ENCODE data around the gene HRC.

Gene HRC

DNA sequence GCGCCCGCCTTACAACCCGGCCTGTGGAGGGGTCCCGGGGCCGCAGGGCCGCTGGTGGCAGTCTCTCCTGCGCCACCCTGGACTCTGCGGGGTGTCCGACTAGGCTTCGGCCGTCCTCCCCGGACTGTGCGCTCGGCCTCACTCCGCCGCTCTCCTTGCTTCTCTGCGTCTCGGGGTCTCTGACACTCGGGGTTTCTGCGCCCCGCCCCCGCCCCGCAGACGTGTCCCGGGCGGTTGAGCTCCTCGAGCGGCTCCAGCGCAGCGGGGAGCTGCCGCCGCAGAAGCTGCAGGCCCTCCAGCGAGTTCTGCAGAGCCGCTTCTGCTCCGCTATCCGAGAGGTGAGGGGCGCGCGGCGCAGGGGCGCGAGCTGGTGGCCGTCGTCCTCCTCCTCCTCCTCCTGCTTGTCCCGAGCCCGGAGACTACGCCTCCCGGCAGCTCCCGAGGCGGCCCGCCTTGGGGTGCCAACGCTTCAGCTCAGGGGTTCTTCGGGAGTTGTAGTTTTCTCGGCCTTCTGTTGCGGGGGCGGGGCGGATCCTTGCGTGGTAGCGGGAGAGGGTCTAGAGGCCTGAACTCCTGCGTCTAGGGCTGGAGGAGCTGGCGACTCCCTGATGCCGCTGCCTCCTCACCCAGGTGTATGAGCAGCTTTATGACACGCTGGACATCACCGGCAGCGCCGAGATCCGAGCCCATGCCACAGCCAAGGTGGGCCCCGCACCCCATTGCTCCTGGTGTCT lies 40.4 kb downstream of the HRC start:
- no peak for DNase-seq (ENCODE audit: low read depth, low spot score)

DNA sequence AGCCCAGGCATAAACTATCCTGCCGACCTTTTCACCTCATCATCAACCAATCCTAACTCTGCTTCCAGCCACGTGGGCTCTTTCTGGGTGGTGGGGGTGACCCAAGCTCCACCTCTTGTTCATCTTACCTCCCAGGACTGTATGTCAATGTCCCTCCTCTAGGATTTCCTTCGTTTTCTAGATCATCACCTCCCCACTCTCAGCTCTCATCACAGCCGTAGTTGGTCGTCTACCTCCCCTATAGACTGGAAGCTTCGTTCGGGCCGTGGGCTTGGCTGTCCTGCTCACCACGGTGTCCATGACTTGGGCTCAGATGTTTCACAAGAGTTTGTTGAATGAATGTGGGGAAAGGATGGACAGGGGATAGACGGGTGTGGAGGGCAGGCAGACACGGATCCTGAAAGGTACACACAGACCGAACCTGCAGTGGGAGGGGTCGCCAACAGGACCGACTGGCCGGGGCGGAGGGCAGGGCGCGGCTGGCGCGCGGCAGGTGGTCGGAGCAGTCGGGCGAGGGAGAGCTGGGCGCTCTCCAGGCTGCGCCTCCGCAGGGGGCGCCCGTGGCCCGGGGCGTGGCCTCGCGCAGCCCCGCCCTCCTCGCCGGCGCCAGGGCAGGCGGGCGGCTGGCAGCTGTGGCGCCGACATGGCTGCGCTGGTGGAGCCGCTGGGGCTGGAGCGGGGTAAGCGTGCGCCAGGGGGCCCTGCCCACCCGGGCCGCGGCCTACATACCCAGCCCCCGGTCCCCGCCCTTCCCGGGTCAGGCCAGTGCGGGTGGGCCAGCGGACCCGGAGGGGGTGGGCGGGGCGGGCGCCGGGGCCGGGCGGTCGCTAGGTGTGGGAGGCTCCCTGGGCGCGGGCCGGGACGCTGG lies 41.2 kb downstream of the HRC start, which contains the start of gene LIN7B:
LIN7B (plus strand) TSS at position 609 of the 868 bp plus-strand sequence; CDS start at position 644, 35 bp downstream.
- peak; percentile 46 for DNase-seq (ENCODE audit: low read depth, low spot score)

GRCh38 chr19:49111218-49111998 lies 43.8 kb downstream of the HRC start:
- DNase-seq (ENCODE audit: low read depth, low spot score) = no peak

DNA sequence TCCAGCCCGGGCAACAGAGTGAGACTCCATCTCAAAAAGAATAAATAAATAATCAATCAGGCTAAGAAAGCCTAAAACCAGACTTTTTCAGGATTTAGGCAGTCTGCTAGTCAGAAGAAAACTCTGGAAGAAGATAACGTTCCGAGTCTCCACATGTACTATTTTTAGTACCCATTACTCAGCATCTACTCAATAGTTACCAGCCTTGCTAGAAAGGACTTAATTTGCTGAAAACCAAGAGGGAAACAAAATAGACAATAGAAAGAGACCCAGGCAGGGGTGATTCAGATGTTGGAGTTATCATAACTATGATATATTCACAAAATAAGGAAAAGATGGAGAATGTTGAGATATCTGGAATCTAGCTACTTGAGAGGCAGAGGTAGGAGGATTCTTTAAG lies 44.6 kb downstream of the HRC start:
- no peak for DNase-seq (ENCODE audit: low read depth, low spot score)

GRCh38 chr19:49109569-49110233 lies 45.5 kb downstream of the HRC start:
- DNase-seq (ENCODE audit: low read depth, low spot score) = no peak

DNA sequence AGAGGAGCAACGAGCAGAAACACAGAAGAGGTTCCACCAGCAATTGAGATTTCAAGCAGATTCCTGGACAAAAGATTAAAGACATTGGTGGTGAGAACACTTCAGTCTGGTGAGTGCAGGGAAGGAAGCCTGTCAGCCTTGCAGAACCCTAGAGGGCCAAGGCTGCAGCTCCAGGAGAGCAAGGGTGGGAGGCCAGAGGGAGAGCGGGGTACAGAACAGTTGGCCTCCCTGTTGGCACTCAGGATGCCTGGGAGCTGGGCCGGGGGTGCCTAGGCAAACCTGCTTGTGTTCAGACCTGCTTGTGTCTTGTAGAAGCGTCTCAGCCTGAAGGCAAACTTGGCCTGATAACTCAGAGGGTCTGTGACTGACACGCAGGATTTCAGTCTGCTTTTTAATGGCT lies 46.1 kb downstream of the HRC start:
- no peak for DNase-seq (ENCODE audit: low read depth, low spot score)

DNA sequence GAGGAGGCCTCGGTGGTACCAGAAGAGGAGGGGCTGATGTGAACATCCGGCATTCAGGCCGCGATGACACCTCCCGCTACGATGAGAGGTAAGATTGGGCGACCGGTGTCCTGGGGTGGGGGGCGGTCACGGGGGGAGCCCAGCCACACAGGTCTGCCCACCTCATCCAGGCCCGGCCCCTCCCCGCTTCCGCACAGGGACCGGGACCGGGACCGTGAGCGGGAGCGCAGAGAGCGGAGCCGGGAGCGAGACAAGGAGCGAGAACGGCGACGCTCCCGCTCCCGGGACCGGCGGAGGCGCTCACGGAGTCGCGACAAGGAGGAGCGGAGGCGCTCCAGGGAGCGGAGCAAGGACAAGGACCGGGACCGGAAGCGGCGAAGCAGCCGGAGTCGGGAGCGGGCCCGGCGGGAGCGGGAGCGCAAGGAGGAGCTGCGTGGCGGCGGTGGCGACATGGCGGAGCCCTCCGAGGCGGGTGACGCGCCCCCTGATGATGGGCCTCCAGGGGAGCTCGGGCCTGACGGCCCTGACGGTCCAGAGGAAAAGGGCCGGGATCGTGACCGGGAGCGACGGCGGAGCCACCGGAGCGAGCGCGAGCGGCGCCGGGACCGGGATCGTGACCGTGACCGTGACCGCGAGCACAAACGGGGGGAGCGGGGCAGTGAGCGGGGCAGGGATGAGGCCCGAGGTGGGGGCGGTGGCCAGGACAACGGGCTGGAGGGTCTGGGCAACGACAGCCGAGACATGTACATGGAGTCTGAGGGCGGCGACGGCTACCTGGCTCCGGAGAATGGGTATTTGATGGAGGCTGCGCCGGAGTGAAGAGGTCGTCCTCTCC lies 47.4 kb downstream of the HRC start:
- no peak for DNase-seq (ENCODE audit: low read depth, low spot score)

DNA sequence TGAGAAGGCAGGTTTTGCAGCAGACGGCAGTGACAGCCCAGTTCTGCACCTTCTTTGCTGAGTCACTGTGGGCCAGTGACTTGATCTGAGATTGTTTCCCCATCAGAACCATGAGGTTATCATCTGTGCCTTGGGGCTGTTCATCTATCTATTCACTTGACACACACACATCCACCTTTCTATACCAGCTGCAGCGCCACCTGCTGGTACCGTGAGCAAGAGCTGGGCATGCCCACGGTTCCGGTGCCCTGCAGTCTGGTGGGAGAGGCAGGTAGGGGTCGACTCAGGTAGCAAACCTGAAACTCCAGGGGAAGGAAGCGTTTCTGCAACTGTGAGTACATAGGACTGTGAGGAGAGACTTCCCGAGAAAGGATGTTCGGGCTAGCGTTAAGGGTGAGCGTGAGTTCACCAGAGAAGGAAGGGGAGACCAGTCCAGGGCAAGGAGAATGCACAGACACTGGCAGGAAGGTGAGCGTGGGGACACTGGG lies 48.5 kb downstream of the HRC start:
- DNase-seq (ENCODE audit: low read depth, low spot score) = peak; percentile 47

- no peak for DNase-seq (ENCODE audit: low read depth, low spot score)
These were observed 50.8 kb downstream of the HRC start for GRCh38 chr19:49104229-49104864.

DNA sequence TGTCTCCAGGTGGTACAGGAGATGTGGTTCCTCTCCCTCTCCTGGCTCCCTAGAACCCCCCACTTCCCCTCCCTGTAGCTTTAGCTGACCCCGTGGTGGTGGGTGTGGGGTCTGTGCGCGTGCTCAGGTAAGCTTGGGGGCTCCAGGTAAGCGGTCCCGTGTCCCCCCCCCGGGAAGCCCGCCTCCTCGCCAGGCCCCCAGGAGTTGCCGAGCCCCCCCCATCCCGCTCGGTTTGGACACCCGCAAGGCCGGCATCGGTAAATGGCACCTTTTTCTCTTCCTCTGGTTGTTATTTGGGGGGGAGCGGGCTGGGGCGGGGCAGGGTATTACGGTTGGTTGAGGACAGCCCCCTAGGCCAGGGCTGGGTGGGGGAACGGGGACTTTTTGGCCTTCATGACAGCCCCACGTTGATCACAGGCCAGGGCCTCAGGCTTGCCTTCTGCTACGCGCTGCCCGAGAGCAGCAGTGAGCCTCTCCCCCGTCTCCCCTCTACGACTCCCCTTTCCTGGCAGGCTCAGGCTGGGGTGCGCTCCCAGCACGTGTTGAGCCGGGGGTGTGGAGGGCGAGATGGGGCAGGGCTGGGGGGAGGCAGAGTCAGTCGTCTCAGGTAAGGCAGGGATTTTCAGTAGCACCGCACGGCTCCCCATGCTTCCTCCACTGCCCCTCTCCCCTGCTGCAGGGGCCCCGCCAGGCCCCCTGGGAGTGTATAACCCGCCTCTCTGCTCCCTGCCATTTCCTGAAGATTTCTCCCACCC lies 51.7 kb downstream of the HRC start:
- no peak for DNase-seq (ENCODE audit: low read depth, low spot score)

GRCh38 chr19:49102303-49102702 lies 52.9 kb downstream of the HRC start:
- DNase-seq (ENCODE audit: low read depth, low spot score) = no peak

Data from activated CD4-positive, CD25-positive, alpha-beta regulatory T cell treated with anti-CD3 and anti-CD28 coated beads, Interleukin-2, amount 50 U/mL, for 16 hours (primary cell).